PC-3 (cell line): ENCODE measurements around the gene ALS2CL. TPM values are rescaled to one million over a fixed set of nuclear protein-coding genes. Genes with fewer than 3 reads are reported as not detected.

Source experiments
- ATAC-seq: fragments of 200-7000 bp; cut with Tn5 transposase; 2 replicates; pipeline ENCODE4 v1.9.1; 2020; ENCODE audit warnings: mild to moderate bottlenecking, moderate library complexity
- BruUV-seq: library from RNA; stranded (reverse); fragments of 400-500 nt; replicated peaks from 2 replicates; lab custom pipeline; 2021; lab: Mats Ljungman, UMichigan
- CTCF ChIA-PET: fragments of 300-600 bp; sonication (Branson Sonifier 250); formaldehyde crosslinking; loops from one replicate; lab custom pipeline; 2022; ENCODE audit warnings: antibody characterized with exemption; lab: Charles Lee
- POLR2A ChIA-PET: fragments of 300-600 bp; sonication (Branson Sonifier 250); formaldehyde crosslinking; loops from one replicate; lab custom pipeline; 2022; ENCODE audit warnings: antibody characterized with exemption; ENCODE audit not compliant: unreplicated experiment; lab: Charles Lee
- DNase-seq: peaks from one replicate; pipeline ENCODE4 v3.0.0-alpha.2; 2015
- H2AFZ ChIP-seq: fragments of 300-600 bp; sonication (generic); 2 replicates; pipeline ENCODE4 v1.6.0; 2016; ENCODE audit warnings: antibody characterized with exemption, low read length
- H3F3A ChIP-seq: fragments of 300-600 bp; sonication (generic); one replicate; pipeline ENCODE4 v1.6.0; 2017; ENCODE audit warnings: antibody characterized with exemption, low read length, control low read depth, mild to moderate bottlenecking; ENCODE audit not compliant: unreplicated experiment
- H3K27ac ChIP-seq: fragments of 300-600 bp; sonication (generic); 2 replicates; pipeline ENCODE4 v1.5.1; 2016; ENCODE audit warnings: mild to moderate bottlenecking, low read length
- H3K27me3 ChIP-seq: fragments of 300-600 bp; sonication (generic); 2 replicates; pipeline ENCODE4 v1.6.1; 2016; ENCODE audit warnings: low read length, mixed read lengths
- H3K36me3 ChIP-seq: fragments of 300-600 bp; sonication (generic); 2 replicates; pipeline ENCODE4 v1.6.1; 2016; ENCODE audit warnings: low read depth, mixed run types, low read length, mixed read lengths
- H3K4me1 ChIP-seq: fragments of 300-600 bp; sonication (generic); 2 replicates; pipeline ENCODE4 v1.5.1; 2016; ENCODE audit warnings: low read length; ENCODE audit not compliant: insufficient read depth
- H3K4me2 ChIP-seq: fragments of 300-600 bp; sonication (generic); 2 replicates; pipeline ENCODE4 v1.6.0; 2016; ENCODE audit warnings: low read length
- H3K4me3 ChIP-seq: fragments of 300-600 bp; sonication (generic); 2 replicates; pipeline ENCODE4 v1.5.1; 2016; ENCODE audit warnings: mild to moderate bottlenecking, low read length, mixed read lengths
- H3K79me2 ChIP-seq: fragments of 300-600 bp; sonication (generic); 2 replicates; pipeline ENCODE4 v1.6.1; 2017; ENCODE audit warnings: low read length, mixed read lengths
- H3K9ac ChIP-seq: fragments of 300-600 bp; sonication (generic); 2 replicates; pipeline ENCODE4 v1.6.0; 2016; ENCODE audit warnings: mild to moderate bottlenecking, low read length
- H3K9me2 ChIP-seq: fragments of 300-600 bp; sonication (generic); replicated peaks from 2 replicates; pipeline ENCODE4 v1.6.1; 2016; ENCODE audit warnings: mixed run types, low read length, mixed read lengths
- H3K9me3 ChIP-seq: fragments of 300-600 bp; sonication (generic); 2 replicates; pipeline ENCODE4 v1.6.1; 2016; ENCODE audit warnings: low read length, mixed read lengths
- H4K20me1 ChIP-seq: fragments of 300-600 bp; sonication (generic); 2 replicates; pipeline ENCODE4 v1.6.1; 2016; ENCODE audit warnings: low read length, mixed read lengths
- CTCF ChIP-seq: fragments of 300-600 bp; sonication (generic); conservative IDR thresholded peaks from 2 replicates; pipeline ENCODE4 v1.5.1; 2017; ENCODE audit warnings: antibody characterized with exemption, low read depth, mild to moderate bottlenecking, low read length
- EZH2 ChIP-seq: fragments of 300-600 bp; sonication (generic); IDR thresholded peaks from one replicate; pipeline ENCODE4 v1.6.1; 2017; ENCODE audit warnings: antibody characterized with exemption, mild to moderate bottlenecking, low read length; ENCODE audit not compliant: unreplicated experiment
- EZH2phosphoT487 ChIP-seq: fragments of 300-600 bp; sonication (generic); IDR thresholded peaks from 2 replicates; pipeline ENCODE4 v1.6.1; 2018; ENCODE audit warnings: mild to moderate bottlenecking, antibody characterized with exemption, low read length, borderline replicate concordance
- intact Hi-C: fragments of 100-400 bp; cut with micrococcal nuclease; formaldehyde crosslinking; loops from 2 replicates; pipeline ENCODE4 v1.9.0; 2023
- total RNA-seq: library from RNA; depleted of rRNA; stranded (reverse); fragments of >200 nt; gene quantifications from 2 replicates; pipeline ENCODE4 v1.2.3, GENCODE V29; 2014

ALS2CL gene
- total RNA-seq, 1 experiment from 2014 or later = 30.1 TPM

GRCh38 chr3:46722443-46722842 lies 29.0 kb upstream of the ALS2CL start:
- no peak overlapping the region for H3K4me2 ChIP-seq
- TF ChIP-seq EZH2phosphoT487 (no peak), EZH2 (no peak)
- CTCF ChIA-PET = no interaction called here
- no peaks in the 10 kb centered on the region for H3K36me3 ChIP-seq
- H3K9me2 ChIP-seq = no peaks in the 10 kb centered on the region
- BruUV-seq = no TSS peak
- no peaks in the 10 kb centered on the region for H3K9me3 ChIP-seq
- H3K27ac ChIP-seq = no peak overlapping the region
- DNase-seq (no peak), ATAC-seq (no peak)
- 0 out of 2 replicates have a peak, but pooled peaks cover 1% of the 10 kb centered on the region for H3K27me3 ChIP-seq
- POLR2A ChIA-PET = no interaction called here
- no peaks in the 10 kb centered on the region for H4K20me1 ChIP-seq
- no peak overlapping the region for H2AFZ ChIP-seq
- no peaks in the 10 kb centered on the region for H3F3A ChIP-seq
- intact Hi-C loops = no loop called here
- no peaks in the 10 kb centered on the region for H3K79me2 ChIP-seq
- H3K4me3 ChIP-seq = no peak overlapping the region
- H3K4me1 ChIP-seq = no peaks in the 10 kb centered on the region
- no peak overlapping the region for H3K9ac ChIP-seq

- H3K9me3 ChIP-seq = no peaks in the 10 kb centered on the region
- no peaks in the 10 kb centered on the region for H3F3A ChIP-seq
- H3K9ac ChIP-seq = no peak overlapping the region
- H4K20me1 ChIP-seq = no peaks in the 10 kb centered on the region
- ChIA-PET CTCF (no interaction called here), POLR2A (interaction anchor here (0.5 kb wide), 1 partner anchor 660 kb away, joined by 4 read pairs; the partner anchor contains the start of gene PTPN23)
- BruUV-seq = no TSS peak
- DNase-seq (no peak), ATAC-seq (no peak)
- no peaks in the 10 kb centered on the region for H3K4me1 ChIP-seq
- H2AFZ ChIP-seq = no peak overlapping the region
- no peak overlapping the region for H3K4me3 ChIP-seq
- no peak for TF ChIP-seq CTCF
- no peaks in the 10 kb centered on the region for H3K9me2 ChIP-seq
- H3K27ac ChIP-seq = no peak overlapping the region
- intact Hi-C loops = no loop called here
- H3K36me3 ChIP-seq = no peaks in the 10 kb centered on the region
- no peaks in the 10 kb centered on the region for H3K79me2 ChIP-seq
- H3K27me3 ChIP-seq = no peaks in the 10 kb centered on the region
- no peak overlapping the region for H3K4me2 ChIP-seq
Observed at GRCh38 chr3:46721009-46721408, 27.5 kb upstream of the ALS2CL start.

GRCh38 chr3:46719735-46720271 lies 26.3 kb upstream of the ALS2CL start:
- no peaks in the 10 kb centered on the region for H3K27me3 ChIP-seq
- H2AFZ ChIP-seq = no peak overlapping the region
- H3K79me2 ChIP-seq = no peaks in the 10 kb centered on the region
- BruUV-seq = no TSS peak
- no peaks in the 10 kb centered on the region for H3K9me3 ChIP-seq
- H3K9me2 ChIP-seq = no peaks in the 10 kb centered on the region
- H3K4me1 ChIP-seq = no peaks in the 10 kb centered on the region
- TF ChIP-seq EZH2 (no peak), CTCF (no peak), EZH2phosphoT487 (no peak)
- no peak for DNase-seq
- no peak overlapping the region for H3K4me2 ChIP-seq
- no peak overlapping the region for H3K4me3 ChIP-seq
- intact Hi-C loops = no loop called here
- H3F3A ChIP-seq = no peaks in the 10 kb centered on the region
- H4K20me1 ChIP-seq = no peaks in the 10 kb centered on the region
- no peak overlapping the region for H3K27ac ChIP-seq
- CTCF ChIA-PET = no interaction called here
- POLR2A ChIA-PET = no interaction called here
- H3K9ac ChIP-seq = no peak overlapping the region
- no peaks in the 10 kb centered on the region for H3K36me3 ChIP-seq
- ATAC-seq = no peak
